ENCODE data around the gene GTF3C2.

Gene GTF3C2

DNA sequence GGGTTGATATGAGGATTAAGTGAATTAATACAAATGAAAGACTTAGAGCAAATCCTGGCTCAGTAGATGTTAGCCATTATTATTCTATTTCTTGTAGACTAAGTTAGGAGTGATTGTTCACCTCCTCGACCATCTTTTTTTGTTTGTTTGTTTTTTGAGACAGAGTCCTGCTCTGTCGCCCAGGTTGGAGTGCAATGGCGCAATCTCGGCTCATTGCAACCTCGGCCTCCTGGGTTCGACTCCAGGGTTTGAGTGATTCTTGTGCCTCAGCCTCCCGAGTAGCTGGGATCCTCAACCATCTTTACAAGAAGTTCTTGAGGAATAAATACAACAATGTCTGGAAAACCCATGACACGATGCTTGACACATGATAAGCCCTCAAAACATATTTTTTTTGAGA lies 61.6 kb downstream of the GTF3C2 start:
- DNase-seq = no peak

DNA sequence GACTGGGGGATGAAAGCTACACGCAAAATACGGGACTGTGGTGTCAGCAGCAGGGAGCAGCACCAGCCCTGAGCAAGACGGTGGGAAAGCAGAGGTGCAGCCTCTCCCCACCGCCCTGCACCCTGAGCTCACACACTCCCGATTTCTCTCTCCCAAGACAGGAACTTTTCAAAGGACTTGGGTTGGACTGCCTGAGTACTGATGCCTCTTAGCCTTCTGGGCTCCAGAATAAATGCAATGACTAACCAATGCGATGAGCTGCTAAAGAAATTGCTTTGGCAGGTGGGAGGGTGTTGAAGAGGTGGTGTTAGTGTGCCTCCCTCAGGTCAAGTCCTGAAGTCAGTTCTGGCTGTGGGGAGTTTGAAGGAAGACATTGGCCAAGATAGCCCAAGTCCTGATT lies 64.7 kb downstream of the GTF3C2 start:
- DNase-seq = no peak

DNA sequence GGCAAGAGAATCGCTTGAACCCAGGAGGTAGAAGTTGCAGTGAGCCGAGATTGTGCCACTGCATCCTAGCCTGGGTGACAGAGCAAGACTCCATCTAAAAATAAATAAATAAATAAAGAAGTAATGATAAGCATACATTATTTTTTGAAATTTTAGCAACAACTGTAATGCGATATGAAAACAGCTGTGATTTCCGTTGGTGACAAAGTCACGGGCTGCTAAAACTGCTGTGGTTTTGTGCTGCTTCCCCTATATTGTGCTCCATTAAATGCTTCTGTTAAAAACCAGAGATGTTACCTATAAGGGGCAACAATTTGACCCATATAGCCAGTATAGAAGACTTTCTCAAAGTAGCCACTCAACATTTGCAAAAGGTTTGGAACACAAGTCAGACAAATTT lies 66.0 kb downstream of the GTF3C2 start:
- DNase-seq = no peak

DNA sequence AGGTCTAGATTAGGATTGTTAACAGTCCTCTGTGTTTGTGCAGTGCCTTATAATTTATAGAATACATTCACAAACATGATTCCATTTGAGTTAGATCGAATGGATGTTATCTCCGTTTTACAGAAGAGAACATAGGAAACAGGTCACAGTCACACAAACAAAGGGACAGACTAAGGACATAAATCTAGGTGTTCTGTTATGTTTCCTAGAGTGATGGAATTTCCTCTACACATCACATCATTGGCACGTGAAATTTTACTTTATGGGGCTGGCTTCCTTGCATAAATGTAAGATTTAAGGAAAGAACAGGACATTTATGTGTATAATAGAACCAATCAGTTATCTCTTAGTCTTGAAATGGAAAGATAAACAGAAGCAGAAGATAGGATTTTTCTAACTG lies 68.0 kb downstream of the GTF3C2 start:
- no peak for DNase-seq

DNA sequence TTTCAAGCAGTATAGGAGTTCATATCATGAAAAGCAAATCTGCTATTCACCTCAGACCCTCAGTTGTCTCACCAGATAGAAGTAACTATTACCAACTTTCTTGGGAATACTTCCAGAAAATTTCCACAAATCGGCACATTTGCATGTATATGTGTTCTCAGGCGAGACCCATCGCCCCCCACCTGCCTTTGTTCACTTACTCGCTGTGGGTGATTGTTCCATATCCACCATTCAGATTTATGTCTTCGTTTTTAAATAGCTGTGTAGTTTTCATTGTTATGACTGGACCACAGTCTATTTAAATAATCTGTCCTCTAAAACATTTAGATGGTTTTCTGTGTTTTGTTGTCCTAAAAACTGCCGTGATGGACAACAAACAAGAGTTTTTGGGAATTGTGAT lies 71.1 kb downstream of the GTF3C2 start:
- no peak for DNase-seq

DNA sequence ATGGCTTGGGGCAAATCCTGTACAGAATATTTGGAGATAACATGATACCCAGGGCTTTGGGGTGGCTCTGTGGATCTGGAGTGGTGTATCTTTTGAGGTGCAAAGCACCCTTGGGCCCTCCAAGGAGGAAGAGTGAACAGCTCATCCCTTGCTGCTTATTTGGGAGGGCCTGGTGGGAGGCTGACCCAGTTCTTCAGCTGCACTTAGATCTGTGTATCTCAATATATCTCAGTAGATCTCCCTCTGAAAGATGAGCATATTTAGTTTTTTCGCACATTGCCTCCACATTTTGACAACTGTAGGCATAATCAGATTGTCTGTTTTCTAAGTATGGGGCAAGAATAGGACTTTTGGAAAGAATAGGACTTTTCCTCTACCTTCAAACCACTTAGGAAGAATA lies 71.6 kb downstream of the GTF3C2 start:
- DNase-seq = no peak

DNA sequence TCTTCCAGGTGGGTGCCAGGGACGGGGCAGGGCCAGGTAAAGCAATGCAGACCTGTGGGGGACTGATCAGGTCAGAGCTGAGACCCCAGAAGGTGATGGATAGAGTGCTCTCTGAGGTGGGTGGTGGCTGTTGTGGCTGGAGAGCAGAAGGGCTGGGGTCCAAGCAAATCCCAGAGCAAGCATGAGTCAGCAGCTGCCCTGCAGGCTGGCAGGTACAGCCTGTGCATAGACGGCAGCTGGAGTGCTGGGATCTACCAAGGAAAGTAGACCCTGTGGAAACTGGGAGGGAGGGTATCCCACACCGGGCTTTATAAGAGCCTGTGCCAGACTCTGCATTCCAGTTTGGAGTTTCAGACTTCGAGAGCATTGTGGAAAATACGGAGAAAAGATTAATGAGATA lies 73.7 kb downstream of the GTF3C2 start:
- DNase-seq = no peak

DNA sequence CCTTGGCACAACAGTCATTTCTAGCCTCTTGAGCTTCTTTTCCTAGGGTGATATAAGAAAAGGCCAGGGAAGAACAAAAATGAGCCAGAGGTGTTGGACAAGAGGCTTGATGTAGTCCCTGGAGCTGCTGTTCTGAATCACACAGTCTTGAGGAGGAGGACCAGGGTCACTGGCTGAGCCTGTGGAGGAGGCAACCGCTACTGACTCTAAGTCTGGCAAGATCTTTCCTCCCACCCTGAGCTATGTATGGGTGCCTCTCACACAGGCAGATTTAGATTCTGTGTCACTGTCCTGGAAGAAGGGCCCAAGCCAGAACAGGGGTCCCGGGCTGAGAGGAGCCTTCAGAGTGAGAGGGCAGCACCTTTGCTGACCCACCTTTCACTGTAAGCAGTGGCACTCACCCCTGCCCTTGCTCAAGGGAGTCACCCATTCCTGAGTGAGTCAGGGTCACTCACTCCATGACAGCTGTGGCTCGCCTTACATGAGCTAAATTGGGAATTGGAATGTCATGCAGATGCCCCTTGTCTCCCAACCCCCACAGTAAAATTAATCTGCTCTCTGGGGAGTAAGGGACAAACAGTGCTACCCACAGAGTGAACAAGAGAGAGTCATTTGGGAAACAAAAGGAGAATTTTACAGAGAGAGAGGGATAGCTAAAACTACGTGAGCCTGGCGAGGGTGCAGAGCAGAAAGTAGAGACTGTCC lies 74.6 kb downstream of the GTF3C2 start, which contains the start of gene TRIM54:
Gene TRIM54, plus strand, starts transcription at position 575 of the 705 bp plus-strand sequence. CDS start 303 bp downstream, outside the sequence.
- no peak for DNase-seq

DNA sequence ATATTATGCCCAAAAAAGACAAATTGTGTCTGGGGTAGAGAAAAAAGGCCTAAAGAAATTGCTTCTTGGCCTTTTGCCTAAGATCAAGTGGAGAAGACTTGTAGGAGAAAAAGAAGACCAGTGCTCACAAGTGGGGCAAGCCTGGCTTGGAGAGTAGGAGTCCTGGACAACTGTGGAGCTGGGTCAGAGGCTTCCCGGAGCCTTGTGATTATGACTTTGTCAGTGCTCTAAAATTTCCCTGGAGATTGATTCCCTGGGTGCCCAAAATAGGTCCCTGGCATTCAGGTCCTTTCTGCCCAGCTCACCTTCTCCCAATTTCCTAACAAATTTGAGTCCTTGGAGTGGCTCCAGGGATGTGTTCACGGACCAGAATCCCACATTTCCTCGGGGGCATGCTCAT lies 75.1 kb downstream of the GTF3C2 start:
- no peak for DNase-seq

DNA sequence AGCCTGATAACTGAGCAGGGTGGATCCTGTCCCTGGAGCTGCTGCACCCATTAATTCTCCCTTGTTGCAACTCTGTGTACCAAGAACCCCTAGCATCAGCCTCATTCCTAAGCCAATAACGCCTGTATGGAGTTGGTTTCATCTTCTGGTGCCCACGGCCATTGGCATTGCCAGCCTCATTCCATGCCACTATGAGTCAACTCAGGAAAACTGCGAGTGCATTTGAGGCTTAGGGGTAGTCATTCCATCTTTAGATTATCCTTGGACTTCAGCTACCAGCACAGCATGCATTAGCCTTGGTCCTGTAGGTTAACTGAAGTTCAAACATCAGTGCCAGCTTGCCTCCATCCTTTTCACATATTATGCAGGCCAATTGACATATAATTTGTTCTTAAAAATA lies 75.7 kb downstream of the GTF3C2 start:
- DNase-seq = no peak

DNA sequence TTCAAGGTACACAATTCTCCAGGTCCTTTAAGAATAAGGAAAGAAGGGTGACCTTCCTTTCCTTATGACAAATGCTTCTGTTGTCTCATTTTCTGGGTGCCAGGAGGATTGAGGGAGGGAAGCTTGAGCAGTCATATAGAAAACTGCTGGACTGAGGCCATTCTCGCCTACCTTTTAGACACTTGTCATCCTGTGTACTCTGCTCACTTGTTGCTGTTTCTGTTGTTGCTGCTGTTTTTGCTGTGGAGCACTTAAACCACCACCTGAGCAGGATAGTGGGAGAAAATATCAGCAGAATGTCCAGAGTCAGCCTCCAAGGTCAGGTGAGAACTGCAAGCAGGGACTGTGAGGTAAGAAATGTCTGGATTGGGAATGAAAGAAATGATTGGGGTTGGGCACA lies 78.6 kb downstream of the GTF3C2 start:
- DNase-seq = no peak

Measured in activated effector memory CD4-positive, alpha-beta T cell treated with anti-CD3 and anti-CD28 coated beads, Interleukin-2, amount 50 U/mL, for 16 hours (primary cell).